ENCODE measurements around the gene ABLIM1. TPM values are rescaled to one million over a fixed set of nuclear protein-coding genes. Genes with fewer than 3 reads are reported as not detected.

Gene ABLIM1
- total RNA-seq, 2 donors from 2014 or later: 58.7 to 154 TPM

DNA sequence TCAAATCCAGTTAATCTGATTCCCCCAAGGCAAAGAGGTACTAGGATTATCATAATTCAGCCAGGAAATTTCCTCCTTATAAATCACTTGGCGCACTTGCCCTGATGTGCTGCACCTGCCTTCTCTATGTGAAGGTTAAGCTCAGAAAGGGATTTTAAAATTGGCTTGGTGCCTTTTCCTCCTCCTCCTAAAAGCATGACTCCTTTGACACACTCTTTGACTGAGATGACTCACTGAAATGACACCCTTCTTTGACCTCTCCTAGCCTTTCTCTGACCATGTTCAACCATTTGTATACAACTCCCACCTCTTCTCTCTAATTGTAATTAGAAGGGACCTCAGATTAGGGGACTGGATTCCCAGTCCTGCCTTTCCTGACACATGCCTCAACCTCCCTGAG is 46.5 kb downstream of the ABLIM1 start:
- no peaks in the 10 kb centered on the region for H3K27me3 Mint-ChIP-seq
- no peak for ATAC-seq (replicated peaks)

DNA sequence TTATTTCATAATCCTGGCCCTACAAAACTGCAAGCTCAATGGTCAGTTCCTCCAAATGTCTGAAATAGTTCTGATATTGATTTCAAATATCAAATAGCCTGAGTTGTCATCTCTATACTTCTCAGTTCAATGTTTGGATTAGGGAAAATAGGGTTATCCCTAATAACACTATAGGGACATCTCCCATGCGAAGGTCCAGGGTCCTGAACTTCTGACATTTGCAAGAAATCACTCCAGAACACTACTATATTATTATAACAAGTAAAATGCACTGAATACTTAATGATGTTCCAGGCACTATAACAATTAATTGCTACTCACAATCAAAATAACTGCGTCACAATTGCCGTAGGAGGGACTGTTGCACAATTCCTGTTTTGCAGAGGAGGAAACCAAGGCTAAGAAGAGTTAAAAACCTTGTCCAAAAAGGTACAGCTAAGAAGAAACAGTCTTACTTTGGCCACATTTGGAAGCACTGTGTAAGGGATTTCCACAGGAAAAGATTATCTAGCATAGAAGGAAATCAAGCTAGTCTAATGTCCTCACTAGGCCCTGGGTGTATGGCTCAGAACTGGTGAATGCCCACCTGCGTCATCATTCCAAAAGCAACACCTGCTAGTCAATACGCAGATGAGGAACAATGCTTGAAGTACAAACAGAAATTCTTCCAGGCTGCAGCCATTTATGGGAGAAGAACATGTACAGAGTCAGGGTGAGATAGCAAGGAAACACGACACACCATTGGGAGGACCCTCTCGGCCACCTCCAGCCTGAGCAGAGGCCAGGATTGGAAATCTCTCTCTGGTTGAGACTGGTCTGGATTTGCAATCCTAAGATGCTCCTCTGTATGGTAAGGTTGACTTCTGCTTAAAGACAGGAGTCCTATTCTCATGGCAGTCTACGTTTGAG is 48.3 kb downstream of the ABLIM1 start:
- ATAC-seq (replicated peaks): no peak
- H3K27me3 Mint-ChIP-seq: no peaks in the 10 kb centered on the region

More for the DNA sequence above, 46.5 kb downstream of the ABLIM1 start:
- H3K9me3 Mint-ChIP-seq: peaks cover 4% of the 10 kb centered on the region
- no peak overlapping the region for H3K4me3 Mint-ChIP-seq
- H3K36me3 Mint-ChIP-seq (ENCODE audit: low read depth): no peaks in the 10 kb centered on the region
- H3K27ac Mint-ChIP-seq: no peak overlapping the region
- H3K4me1 Mint-ChIP-seq: peaks cover 7% of the 10 kb centered on the region

DNA sequence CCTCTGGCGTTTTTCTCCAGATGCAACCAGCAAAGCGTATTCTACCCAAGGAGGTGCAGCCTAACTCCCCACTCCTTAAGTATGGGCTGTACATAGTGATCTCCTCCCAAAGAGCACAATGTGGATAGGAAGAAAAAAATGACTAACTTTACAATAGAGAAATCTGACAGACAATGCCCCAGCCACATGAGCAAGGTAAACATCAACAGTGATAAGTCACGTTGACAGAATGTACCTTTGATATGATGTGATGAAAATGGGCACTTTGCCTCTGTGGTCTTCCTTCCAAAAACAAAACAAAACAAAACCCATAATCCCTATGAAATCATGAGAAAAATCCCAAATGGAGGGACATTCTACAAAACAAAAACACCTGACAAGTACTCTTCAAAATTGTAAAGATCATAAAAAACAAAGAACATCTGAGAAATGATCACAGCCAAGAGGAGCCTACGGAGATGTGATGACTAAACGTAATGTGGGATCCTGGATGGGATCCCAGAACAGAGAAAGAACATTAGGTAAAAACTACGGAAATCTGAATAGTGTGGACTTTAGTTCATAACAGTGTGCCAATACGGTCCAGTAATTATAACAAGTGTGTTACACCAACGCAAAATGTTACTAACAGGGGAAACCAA is 50.6 kb downstream of the ABLIM1 start:
- Mint-ChIP-seq H3K36me3 (ENCODE audit: low read depth) (no peaks in the 10 kb centered on the region), H3K4me3 (no peak overlapping the region), H3K27ac (no peak overlapping the region), H3K9me3 (no peaks in the 10 kb centered on the region), H3K4me1 (peaks cover 5% of the 10 kb centered on the region), H3K27me3 (no peaks in the 10 kb centered on the region)
- ATAC-seq (replicated peaks): no peak

More for the DNA sequence above, 48.3 kb downstream of the ABLIM1 start:
- Mint-ChIP-seq H3K4me3 (no peak overlapping the region), H3K27ac (no peak overlapping the region), H3K36me3 (ENCODE audit: low read depth) (no peaks in the 10 kb centered on the region), H3K4me1 (peaks cover 5% of the 10 kb centered on the region), H3K9me3 (no peaks in the 10 kb centered on the region)

DNA sequence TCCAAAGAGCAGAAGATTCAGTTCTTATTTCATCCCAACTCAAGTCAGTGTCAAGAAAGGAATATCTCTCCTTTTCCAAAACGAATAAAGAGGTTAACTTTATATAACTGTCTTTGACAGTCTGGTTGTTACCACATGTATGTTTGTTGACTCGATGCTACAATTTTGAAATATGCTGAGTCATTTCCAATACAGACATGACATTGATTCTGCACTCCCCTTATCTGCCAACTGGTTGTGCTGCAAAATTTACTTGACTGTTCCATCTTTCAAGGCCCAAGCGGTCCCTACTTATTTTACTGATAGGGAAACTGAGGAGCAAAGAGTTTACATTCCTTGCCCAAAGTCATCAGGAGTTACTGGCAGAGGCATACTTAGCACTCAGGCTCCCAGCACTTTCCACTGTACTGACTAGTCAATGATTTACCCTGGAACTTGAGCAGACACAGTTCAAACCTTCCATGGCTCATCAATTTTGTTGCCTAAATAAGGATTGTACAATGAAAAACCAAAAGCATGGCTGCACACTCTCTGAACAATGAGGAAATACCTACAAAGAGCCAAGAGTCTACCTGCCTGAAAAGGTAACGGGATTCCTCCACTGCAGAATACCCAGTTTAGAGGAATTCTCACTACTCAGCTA is 52.8 kb downstream of the ABLIM1 start:
- no peak overlapping the region for H3K27ac Mint-ChIP-seq
- peaks cover 11% of the 10 kb centered on the region for H3K4me1 Mint-ChIP-seq

DNA sequence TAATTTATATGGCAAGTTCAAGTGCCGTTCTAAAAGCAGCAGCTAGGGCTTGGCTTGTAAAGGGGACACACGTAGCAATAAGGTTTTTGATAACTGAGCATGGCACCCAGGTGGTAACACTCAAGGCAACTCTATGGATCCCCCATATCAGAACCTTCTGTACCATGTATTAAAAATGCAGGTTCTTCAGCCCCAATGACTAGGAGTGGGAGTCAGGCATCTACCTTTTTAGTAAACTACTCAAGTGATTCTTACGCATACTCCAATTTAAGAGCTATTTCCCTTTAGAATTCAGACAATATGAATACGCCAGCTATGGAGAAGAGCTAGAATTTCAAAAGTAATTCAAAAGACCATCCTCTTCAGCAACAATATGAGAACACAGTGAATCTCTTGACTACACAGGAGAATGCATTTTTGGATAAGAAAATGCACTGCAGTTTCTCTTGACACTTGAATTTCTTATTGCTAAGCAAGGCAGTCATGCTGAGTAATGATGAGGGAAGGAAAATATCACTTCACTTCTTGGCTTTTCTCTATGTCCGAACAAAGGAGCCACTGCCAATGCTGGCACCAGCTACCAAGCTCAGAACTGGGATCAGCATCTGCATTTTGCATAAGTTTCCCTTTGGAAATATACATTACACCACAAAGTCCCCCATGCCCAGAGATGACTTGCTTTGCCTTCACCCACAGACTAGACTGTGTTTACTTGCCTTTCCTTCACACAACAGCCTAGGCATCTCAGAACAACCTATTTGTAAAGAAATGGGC is 53.5 kb downstream of the ABLIM1 start:
- no peaks in the 10 kb centered on the region for H3K27me3 Mint-ChIP-seq
- H3K27ac Mint-ChIP-seq: no peak overlapping the region
- no peaks in the 10 kb centered on the region for H3K36me3 Mint-ChIP-seq (ENCODE audit: low read depth)
- no peaks in the 10 kb centered on the region for H3K9me3 Mint-ChIP-seq
- H3K4me1 Mint-ChIP-seq: peaks cover 11% of the 10 kb centered on the region
- H3K4me3 Mint-ChIP-seq: no peak overlapping the region
- ATAC-seq (replicated peaks): no peak

More for the DNA sequence above, 52.8 kb downstream of the ABLIM1 start:
- no peaks in the 10 kb centered on the region for H3K27me3 Mint-ChIP-seq
- no peaks in the 10 kb centered on the region for H3K36me3 Mint-ChIP-seq (ENCODE audit: low read depth)
- no peak overlapping the region for H3K4me3 Mint-ChIP-seq
- ATAC-seq (replicated peaks): no peak
- no peaks in the 10 kb centered on the region for H3K9me3 Mint-ChIP-seq

DNA sequence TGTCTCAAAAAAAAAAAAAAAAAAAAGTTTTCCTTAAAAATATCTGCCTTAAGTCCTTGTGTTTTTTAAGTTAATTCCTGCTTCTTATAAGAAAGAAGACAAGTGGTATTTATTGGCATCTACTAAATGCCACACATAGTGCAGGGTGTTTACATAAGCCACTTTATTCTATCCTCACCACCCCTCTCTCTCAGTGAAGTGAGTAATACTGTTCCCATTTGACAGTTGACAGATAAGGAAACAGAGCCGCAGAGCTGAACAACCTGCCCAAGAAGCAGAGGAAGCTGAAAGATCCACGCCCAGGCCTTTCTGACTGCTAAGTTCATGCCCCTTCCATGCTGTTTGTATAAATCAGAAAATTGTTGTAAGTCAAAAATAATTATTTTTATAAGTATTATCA is 54.1 kb downstream of the ABLIM1 start:
- Mint-ChIP-seq H3K36me3 (ENCODE audit: low read depth) (no peaks in the 10 kb centered on the region), H3K27me3 (no peaks in the 10 kb centered on the region), H3K27ac (no peak overlapping the region)

DNA sequence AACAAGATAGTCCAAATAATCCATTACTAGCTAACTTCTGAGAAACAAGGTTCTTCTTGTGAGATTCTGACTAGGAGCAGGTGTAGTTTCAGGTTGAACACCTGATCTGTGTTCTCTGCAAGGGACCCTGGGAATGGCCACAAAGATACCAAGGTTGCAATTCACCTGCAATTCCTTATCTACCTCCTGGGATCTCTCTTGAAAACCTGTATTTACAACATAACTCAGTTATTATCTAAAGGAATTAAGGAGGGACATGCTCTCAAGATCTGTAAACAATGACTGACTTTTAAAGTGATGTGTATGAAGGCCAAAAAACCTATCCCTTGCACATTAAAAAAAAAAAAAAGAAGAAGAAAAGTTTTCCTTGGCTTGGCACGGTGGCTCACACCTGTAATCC is 54.8 kb downstream of the ABLIM1 start:
- Mint-ChIP-seq H3K4me3 (no peak overlapping the region), H3K27me3 (no peaks in the 10 kb centered on the region), H3K27ac (no peak overlapping the region), H3K9me3 (no peaks in the 10 kb centered on the region), H3K36me3 (ENCODE audit: low read depth) (no peaks in the 10 kb centered on the region), H3K4me1 (peaks cover 11% of the 10 kb centered on the region)
- ATAC-seq (replicated peaks): no peak

More for the DNA sequence above, 54.1 kb downstream of the ABLIM1 start:
- Mint-ChIP-seq H3K9me3 (no peaks in the 10 kb centered on the region), H3K4me1 (peaks cover 11% of the 10 kb centered on the region), H3K4me3 (no peak overlapping the region)
- peak; percentile 89 for ATAC-seq (replicated peaks)

DNA sequence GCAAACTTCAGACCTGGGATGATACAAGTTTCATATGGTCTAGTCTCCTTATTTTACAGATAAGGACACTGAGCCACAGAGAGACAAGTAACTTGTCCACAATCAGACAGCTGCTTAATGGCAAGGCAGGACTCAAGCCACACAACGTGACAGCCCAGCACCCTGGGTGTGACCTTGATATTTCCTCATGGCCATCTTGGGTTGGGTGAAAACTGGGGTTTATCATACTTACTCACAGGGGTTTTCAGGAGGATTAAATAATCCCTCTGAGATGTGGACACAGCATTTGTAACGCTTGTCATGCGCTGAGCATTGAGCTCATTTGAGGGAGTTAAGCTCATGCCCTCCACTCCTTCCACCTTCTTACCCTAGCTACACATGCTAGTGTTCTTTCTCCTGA is 58.0 kb downstream of the ABLIM1 start:
- H3K4me1 Mint-ChIP-seq: peaks cover 10% of the 10 kb centered on the region
- H3K27ac Mint-ChIP-seq: no peak overlapping the region
- H3K27me3 Mint-ChIP-seq: no peaks in the 10 kb centered on the region
- peak; percentile 12 for ATAC-seq (replicated peaks)
- H3K36me3 Mint-ChIP-seq (ENCODE audit: low read depth): no peaks in the 10 kb centered on the region
- H3K9me3 Mint-ChIP-seq: no peaks in the 10 kb centered on the region
- H3K4me3 Mint-ChIP-seq: no peak overlapping the region

DNA sequence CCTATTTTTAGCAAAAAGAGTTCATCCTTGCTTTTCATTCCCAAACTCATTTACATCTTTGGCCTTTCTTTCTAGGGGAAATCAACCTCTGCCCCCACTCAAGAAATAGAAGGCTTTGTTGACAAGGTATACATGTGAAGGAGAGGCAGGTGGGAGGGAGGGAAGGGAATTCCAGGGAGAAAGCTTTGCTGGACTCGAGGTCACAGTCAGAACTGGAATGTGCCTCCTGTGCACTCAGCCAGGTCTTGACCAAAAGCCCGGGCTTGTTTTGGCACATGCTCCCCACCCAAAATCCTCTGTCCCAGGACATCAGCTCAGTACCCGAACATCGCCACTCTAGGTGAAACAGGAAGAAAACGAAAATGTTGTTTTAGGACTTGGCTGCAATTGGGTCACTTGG is 61.3 kb downstream of the ABLIM1 start:
- H3K36me3 Mint-ChIP-seq (ENCODE audit: low read depth): no peaks in the 10 kb centered on the region
- no peak overlapping the region for H3K27ac Mint-ChIP-seq
- peaks cover 5% of the 10 kb centered on the region for H3K27me3 Mint-ChIP-seq
- ATAC-seq (replicated peaks): no peak
- no peak overlapping the region for H3K4me3 Mint-ChIP-seq
- H3K9me3 Mint-ChIP-seq: peaks cover 4% of the 10 kb centered on the region
- peaks cover 6% of the 10 kb centered on the region for H3K4me1 Mint-ChIP-seq

DNA sequence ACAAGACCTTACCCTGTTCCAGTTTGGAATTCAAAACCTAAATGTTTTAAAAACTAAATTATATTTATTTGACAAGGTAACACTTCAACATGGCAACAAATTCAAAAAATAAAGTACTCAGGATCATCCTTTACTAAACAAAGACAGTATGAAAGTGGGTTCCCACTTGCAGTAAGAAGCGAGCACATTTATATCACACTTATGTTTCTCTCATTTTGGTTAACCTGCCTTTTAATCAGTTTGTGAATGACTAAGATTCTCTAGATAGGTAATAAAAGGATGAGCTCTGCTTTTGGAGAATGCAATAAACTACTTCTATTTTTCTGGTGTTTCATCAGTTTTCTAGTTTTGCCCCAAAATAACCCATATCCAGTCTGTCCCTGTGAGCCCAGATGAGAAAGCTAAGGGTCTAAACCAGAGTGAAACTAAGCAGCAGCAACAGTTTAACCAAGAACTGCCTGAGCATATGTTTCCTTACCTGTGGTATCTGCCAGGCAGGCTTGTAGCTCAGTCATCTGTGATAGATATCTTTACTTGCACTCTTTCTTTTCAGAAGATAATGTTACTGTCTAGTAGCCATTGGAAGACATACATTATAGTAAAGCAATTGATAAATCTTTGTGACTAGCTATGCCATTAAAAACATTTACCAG is 64.1 kb downstream of the ABLIM1 start:
- Mint-ChIP-seq H3K4me3 (no peak overlapping the region), H3K27me3 (peaks cover 5% of the 10 kb centered on the region), H3K4me1 (no peaks in the 10 kb centered on the region), H3K27ac (no peak overlapping the region), H3K36me3 (ENCODE audit: low read depth) (no peaks in the 10 kb centered on the region), H3K9me3 (peaks cover 4% of the 10 kb centered on the region)
- ATAC-seq (replicated peaks): peak; percentile 39

DNA sequence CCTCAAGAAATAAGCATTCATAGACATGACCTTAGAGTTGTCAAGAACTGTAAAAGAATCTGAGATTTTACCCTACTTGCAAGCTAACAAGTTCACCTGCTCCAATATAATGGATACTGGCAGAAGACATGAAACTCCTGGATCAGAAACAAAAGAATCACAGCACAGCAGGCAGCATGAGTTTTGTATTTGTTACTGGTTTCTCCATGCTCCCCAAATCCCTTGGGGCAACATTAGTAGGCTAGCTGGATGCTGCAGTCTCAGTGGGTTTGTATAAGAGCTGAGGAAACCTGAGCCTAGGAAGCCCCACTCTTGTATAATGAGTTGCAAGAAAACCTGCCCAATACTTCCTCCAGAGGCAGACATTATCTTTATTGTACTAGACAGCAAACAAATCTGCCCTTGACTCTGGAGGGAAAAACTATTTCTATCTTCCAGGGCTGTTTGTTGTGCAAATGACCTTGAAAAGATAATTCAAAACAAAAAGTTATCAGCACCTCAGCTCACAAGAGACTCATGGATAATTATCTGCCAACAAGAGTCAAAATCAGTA is 64.8 kb downstream of the ABLIM1 start:
- H3K27me3 Mint-ChIP-seq: peaks cover 5% of the 10 kb centered on the region
- H3K9me3 Mint-ChIP-seq: peaks cover 4% of the 10 kb centered on the region
- H3K27ac Mint-ChIP-seq: no peak overlapping the region
- H3K4me3 Mint-ChIP-seq: no peak overlapping the region
- no peak for ATAC-seq (replicated peaks)
- no peaks in the 10 kb centered on the region for H3K36me3 Mint-ChIP-seq (ENCODE audit: low read depth)
- H3K4me1 Mint-ChIP-seq: no peaks in the 10 kb centered on the region

DNA sequence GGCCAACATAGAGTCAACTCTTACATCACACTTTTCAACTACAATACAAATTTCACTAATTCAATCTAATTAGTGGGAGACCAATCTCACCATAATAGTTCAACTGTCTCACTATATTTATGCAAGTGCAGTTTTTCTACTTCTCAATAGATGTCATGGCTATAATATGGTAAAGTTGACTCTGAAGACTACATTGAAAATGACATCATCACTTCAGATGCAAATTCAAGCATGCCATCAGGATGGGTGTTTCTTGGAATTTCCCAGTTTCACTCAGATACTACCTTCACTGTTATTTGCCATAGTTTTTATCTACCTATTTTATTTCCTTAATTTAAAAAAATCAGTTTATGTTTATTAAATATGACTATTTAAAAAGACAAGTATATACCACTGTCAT is 67.1 kb downstream of the ABLIM1 start:
- Mint-ChIP-seq H3K27me3 (peaks cover 5% of the 10 kb centered on the region), H3K4me1 (no peaks in the 10 kb centered on the region), H3K36me3 (ENCODE audit: low read depth) (no peaks in the 10 kb centered on the region), H3K4me3 (no peak overlapping the region), H3K27ac (no peak overlapping the region), H3K9me3 (peaks cover 4% of the 10 kb centered on the region)
- ATAC-seq (replicated peaks): no peak

DNA sequence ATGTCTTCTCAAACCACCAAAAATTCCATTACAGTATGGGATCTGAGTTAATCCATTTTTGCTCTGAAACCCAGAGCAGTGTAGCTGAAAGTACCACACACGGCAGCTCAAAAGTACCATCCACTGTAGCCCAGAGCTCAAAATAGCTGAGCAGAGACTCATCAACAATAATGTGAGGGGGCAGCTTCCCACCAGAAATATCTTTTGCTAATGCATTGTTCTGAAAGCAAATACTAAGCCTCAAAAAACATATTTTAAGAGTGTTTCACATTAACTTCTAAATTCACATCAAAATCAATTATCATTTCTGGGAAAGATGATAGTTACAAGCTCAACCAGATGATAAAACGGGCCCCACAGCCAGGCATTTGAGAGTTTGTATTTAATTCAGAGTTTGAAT is 73.7 kb downstream of the ABLIM1 start:
- H3K27ac Mint-ChIP-seq: no peak overlapping the region
- no peak overlapping the region for H3K4me3 Mint-ChIP-seq
- no peaks in the 10 kb centered on the region for H3K27me3 Mint-ChIP-seq
- no peak for ATAC-seq (replicated peaks)
- no peaks in the 10 kb centered on the region for H3K36me3 Mint-ChIP-seq (ENCODE audit: low read depth)
- no peaks in the 10 kb centered on the region for H3K9me3 Mint-ChIP-seq
- H3K4me1 Mint-ChIP-seq: no peaks in the 10 kb centered on the region
